Caco-2 (cell line): ENCODE data around the gene PRICKLE4. TPM values are rescaled to one million over a fixed set of nuclear protein-coding genes. Genes with fewer than 3 reads are reported as not detected.

Experiments used
- BruUV-seq: library from RNA; stranded (reverse); fragments of 400-500 nt; replicated peaks from 2 replicates; lab custom pipeline; 2021; lab: Mats Ljungman, UMichigan
- CTCF ChIA-PET: fragments of 300-600 bp; sonication (Branson Sonifier 250); formaldehyde crosslinking; loops from one replicate; lab custom pipeline; 2022; ENCODE audit warnings: antibody characterized with exemption; lab: Charles Lee
- POLR2A ChIA-PET: fragments of 300-600 bp; sonication (Branson Sonifier 250); formaldehyde crosslinking; loops from one replicate; lab custom pipeline; 2022; ENCODE audit warnings: antibody characterized with exemption; lab: Charles Lee
- DNase-seq, 2 experiments: peaks; one replicate each; pipeline versions ENCODE4 v3.0.0 to v3.0.0-alpha.2; 2020 to 2022
- H3K27me3 ChIP-seq: replicated peaks from 2 replicates; pipeline ENCODE4 v1.6.0; 2011; ENCODE audit warnings: low read length; ENCODE audit not compliant: control insufficient read depth, insufficient read depth
- H3K36me3 ChIP-seq: 2 replicates; pipeline ENCODE4 v1.5.1; 2011; ENCODE audit warnings: low read length; ENCODE audit not compliant: control insufficient read depth, insufficient read depth
- H3K4me1 ChIP-seq: fragments of 250-450 bp; sonication (Bioruptor Pico); 2 replicates; pipeline ENCODE4 v1.5.1; 2020; ENCODE audit warnings: mild to moderate bottlenecking
- H3K4me3 ChIP-seq: 2 replicates; pipeline ENCODE4 v1.5.1; 2011; ENCODE audit warnings: low read depth, mild to moderate bottlenecking, control low read depth, low read length
- H3K9me3 ChIP-seq: fragments of 250-450 bp; sonication (Bioruptor Pico); 2 replicates; pipeline ENCODE4 v1.5.1; 2020; ENCODE audit warnings: mild to moderate bottlenecking, moderate library complexity
- H3K27ac Mint-ChIP-seq: one replicate; pipeline ENCODE4 v1.8.0; 2022; ENCODE audit warnings: mixed read lengths; ENCODE audit not compliant: unreplicated experiment
- H3K27me3 Mint-ChIP-seq: one replicate; pipeline ENCODE4 v1.8.0; 2022; ENCODE audit warnings: mixed read lengths; ENCODE audit not compliant: insufficient read depth, unreplicated experiment
- H3K36me3 Mint-ChIP-seq: one replicate; pipeline ENCODE4 v1.8.0; 2022; ENCODE audit warnings: mild to moderate bottlenecking, mixed read lengths; ENCODE audit not compliant: insufficient read depth, unreplicated experiment
- H3K4me1 Mint-ChIP-seq: one replicate; pipeline ENCODE4 v1.8.0; 2022; ENCODE audit warnings: low read depth, mixed read lengths; ENCODE audit not compliant: unreplicated experiment
- H3K4me3 Mint-ChIP-seq: one replicate; pipeline ENCODE4 v1.8.0; 2022; ENCODE audit warnings: mild to moderate bottlenecking, moderate library complexity, mixed read lengths; ENCODE audit not compliant: unreplicated experiment
- H3K9me3 Mint-ChIP-seq: one replicate; pipeline ENCODE4 v1.8.0; 2022; ENCODE audit warnings: mixed read lengths; ENCODE audit not compliant: unreplicated experiment
- CTCF ChIP-seq, 2 experiments: fragments of 200-600 bp in 1 of 2; IDR thresholded peaks; 1 replicate in 1 of 2; 2 replicates in 1 of 2; pipeline versions ENCODE4 v1.5.1 to v1.8.0; 2011 to 2022; ENCODE audit warnings: antibody characterized with exemption in 1 of 2, control low read depth in 1 of 2, inconsistent platforms in 1 of 2, low read depth in 1 of 2, low read length in 1 of 2, mild to moderate bottlenecking in 1 of 2, moderate library complexity in 1 of 2; ENCODE audit not compliant: insufficient read depth in 1 of 2, severe bottlenecking in 1 of 2, unreplicated experiment in 1 of 2
- intact Hi-C: fragments of 100-400 bp; cut with micrococcal nuclease; formaldehyde crosslinking; loops from one replicate; pipeline ENCODE4 v1.10.0; 2022; ENCODE audit not compliant: unreplicated experiment
- total RNA-seq: library from RNA; stranded (reverse); gene quantifications from 2 replicates; pipeline ENCODE4 v1.2.3, GENCODE V29; 2022

The PRICKLE4 gene
- total RNA-seq, 1 experiment from 2014 or later: 2.8 TPM

- no peak for DNase-seq
- no peaks in the 10 kb centered on the region for H3K36me3 Mint-ChIP-seq
- no peak overlapping the region for H3K4me3 Mint-ChIP-seq
- H3K4me3 ChIP-seq: no peak overlapping the region
- no peaks in the 10 kb centered on the region for H3K9me3 Mint-ChIP-seq
- no peak for TF ChIP-seq CTCF (IDR thresholded peaks at IDR 0.05; ENCODE audit: insufficient read depth in 1 of 2, low read depth in 1 of 2, low read length in 1 of 2, severe bottlenecking in 1 of 2, unreplicated experiment in 1 of 2)
- CTCF ChIA-PET: no interaction called here
- no peak overlapping the region for H3K27ac Mint-ChIP-seq
- no peaks in the 10 kb centered on the region for H3K4me1 Mint-ChIP-seq
- no peaks in the 10 kb centered on the region for H3K27me3 Mint-ChIP-seq
- intact Hi-C loops: no loop called here
- H3K9me3 ChIP-seq: no peaks in the 10 kb centered on the region
- BruUV-seq: no TSS peak
- H3K27me3 ChIP-seq: no peaks in the 10 kb centered on the region
- no peaks in the 10 kb centered on the region; the same call in 1 of the 2 replicates for H3K36me3 ChIP-seq
- no peaks in the 10 kb centered on the region for H3K4me1 ChIP-seq
- POLR2A ChIA-PET: no interaction called here
Measured at GRCh38 chr6:41836660-41837052, 56.1 kb downstream of the PRICKLE4 start.

Other genes starting within 250 kb of the PRICKLE4 start
- 108 and 117 TPM in 2 replicates for gene FOXP4, start 234.4 kb upstream of the PRICKLE4 start, total RNA-seq
- gene MDFI, start 142.3 kb upstream of the PRICKLE4 start, total RNA-seq: 0.51 TPM in 1 of 2 replicates, not detected in the other
- 3.8 and 3.9 TPM in 2 replicates for gene TFEB, start 45.2 kb upstream of the PRICKLE4 start, total RNA-seq
- gene PGC, start 33.4 kb upstream of the PRICKLE4 start, total RNA-seq: 8.9 and 12.2 TPM in 2 replicates
- 4.1 and 4.3 TPM in 2 replicates for gene FRS3, start 882 bp upstream of the PRICKLE4 start, total RNA-seq
- gene TOMM6, start 6.9 kb downstream of the PRICKLE4 start, total RNA-seq: 224 and 260 TPM in 2 replicates
- 17.9 and 18.5 TPM in 2 replicates for gene USP49, start 114.6 kb downstream of the PRICKLE4 start, total RNA-seq
- gene MED20, start 140.4 kb downstream of the PRICKLE4 start, total RNA-seq: 40.0 and 43.7 TPM in 2 replicates
- gene BYSL, start 140.7 kb downstream of the PRICKLE4 start, total RNA-seq: 42.6 and 45.9 TPM in 2 replicates
- 24.7 and 26.9 TPM in 2 replicates for gene CCND3, start 161.0 kb downstream of the PRICKLE4 start, total RNA-seq